Measurements from ENCODE around the gene EYA2. TPM values are rescaled to one million over a fixed set of nuclear protein-coding genes. Genes with fewer than 3 reads are reported as not detected.
"Not testable (repeated sequence)": the region's sequence is repeated elsewhere in the genome, so short reads cannot be mapped to it uniquely, and the experiment has no call there.

Gene EYA2
- polyA plus RNA-seq, 2 donors = 21.5 to 23.6 TPM

DNA sequence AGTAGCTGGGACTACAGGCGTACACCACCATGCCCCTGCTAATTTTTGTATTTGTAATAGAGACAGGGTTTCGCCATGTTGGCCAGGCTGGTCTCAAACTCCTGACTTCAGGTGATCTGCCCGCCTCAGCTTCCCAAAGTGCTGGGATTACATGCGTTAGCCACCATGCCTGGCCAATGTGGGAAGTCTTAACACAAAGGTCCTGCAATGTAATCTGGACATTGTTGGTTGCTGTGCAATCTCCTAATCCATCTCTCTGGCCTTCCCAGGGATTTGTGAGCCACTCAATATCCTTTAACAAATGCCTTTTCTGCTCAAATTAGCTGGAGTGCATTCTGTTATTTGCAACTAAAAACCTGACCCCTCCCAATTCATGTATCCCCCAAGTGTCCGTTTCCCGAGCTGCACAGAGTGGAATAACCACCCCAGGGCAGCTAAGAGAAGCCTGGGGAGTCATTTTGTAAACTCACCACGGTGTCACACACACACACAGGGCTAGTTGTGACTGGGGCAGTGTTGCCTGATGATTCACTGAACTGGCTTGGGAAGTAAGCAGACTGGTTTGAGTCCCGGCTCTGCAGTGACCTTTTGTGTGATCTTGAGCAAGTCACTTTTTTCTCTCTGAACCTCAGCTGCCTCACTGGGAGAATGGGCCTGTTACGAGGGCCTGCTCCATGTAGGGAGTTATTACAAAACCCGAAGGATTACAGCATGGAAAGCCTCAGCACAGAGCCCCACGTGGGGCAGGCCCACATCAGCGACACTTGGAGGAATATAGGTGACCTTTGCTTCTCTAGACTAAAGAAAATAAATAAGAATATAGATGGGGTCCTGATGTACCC is 309.6 kb downstream of the EYA2 start:
- no peak overlapping the region for H3K4me3 ChIP-seq (ENCODE audit: low read depth in 1 of 2, low read length in 2 of 2)
- H3K27ac ChIP-seq (ENCODE audit: low read depth in 2 of 2, low read length in 1 of 2) = peak overlapping the region; percentile 57 to 81
- peaks cover 0 to 2% of the 10 kb centered on the region in 2 donors for H3K36me3 ChIP-seq (ENCODE audit: control insufficient read depth in 2 of 2, insufficient read depth in 2 of 2, low read length in 1 of 2)
- H3K27me3 ChIP-seq (ENCODE audit: control insufficient read depth in 1 of 2, insufficient read depth in 2 of 2, low read length in 2 of 2) = no peaks in the 10 kb centered on the region
- H3K9me3 ChIP-seq (ENCODE audit: control insufficient read depth in 2 of 2, insufficient read depth in 1 of 2, low read depth in 1 of 2, low read length in 1 of 2) = no peaks in the 10 kb centered on the region
- WGBS, 2 donors = 68 to 77% methylated on average over 12 of the region's 12 CpGs
- peaks cover 0 to 11% of the 10 kb centered on the region in 2 donors for H3K4me1 ChIP-seq (ENCODE audit: control insufficient read depth in 2 of 2, insufficient read depth in 2 of 2, low read length in 1 of 2)

DNA sequence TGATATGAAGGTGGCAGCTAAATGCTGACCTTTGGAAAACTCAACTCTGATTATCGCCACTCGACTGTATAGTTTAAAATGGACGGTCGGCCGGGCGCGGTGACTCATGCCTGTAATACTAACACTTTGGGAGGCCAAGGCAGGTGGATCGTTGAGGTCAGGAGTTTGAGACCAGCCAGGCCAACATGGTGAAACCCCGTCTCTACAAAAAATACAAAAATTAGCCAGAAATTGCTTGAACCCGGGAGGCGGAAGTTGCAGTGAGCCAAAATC is 310.1 kb downstream of the EYA2 start:
- 92 to 94% methylated on average over 11 of the region's 11 CpGs for WGBS, 2 donors
- H3K36me3 ChIP-seq (ENCODE audit: control insufficient read depth in 2 of 2, insufficient read depth in 2 of 2, low read length in 1 of 2); H3K27me3 ChIP-seq (ENCODE audit: control insufficient read depth in 1 of 2, insufficient read depth in 2 of 2, low read length in 2 of 2); H3K4me3 ChIP-seq (ENCODE audit: low read depth in 1 of 2, low read length in 2 of 2); H3K9me3 ChIP-seq (ENCODE audit: control insufficient read depth in 2 of 2, insufficient read depth in 1 of 2, low read depth in 1 of 2, low read length in 1 of 2): not testable (repeated sequence)
- Histone ChIP-seq H3K4me1 (ENCODE audit: control insufficient read depth in 2 of 2, insufficient read depth in 2 of 2, low read length in 1 of 2) (peaks cover 0 to 11% of the 10 kb centered on the region in 2 donors), H3K27ac (ENCODE audit: low read depth in 2 of 2, low read length in 1 of 2) (peak overlapping the region; percentile 57 to 81)

DNA sequence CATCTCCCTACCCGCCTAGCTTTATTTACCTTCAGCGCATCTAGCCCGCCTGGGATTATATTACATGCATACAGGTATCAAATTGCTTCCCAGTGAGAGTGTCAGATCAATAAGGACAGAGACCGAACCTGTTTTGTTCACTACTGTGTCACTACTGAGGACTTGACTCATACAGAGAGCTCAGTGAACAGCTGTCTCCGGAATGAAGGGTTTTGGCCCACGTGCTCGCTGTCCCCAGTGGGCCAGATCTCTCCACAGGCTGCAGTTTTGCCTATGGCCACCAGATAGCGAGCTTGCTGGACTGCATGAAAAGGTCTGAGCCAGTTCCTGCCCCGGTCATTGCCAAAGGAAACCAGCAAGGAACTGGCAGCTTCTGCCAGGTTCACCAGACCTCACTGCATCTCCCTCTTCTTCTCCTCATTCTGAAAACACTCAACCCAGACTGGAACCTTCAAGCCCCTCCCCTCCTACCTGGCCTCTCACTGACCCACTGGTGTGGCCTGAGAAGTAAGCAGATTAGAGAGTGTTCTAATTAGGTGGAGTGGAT is 311.0 kb downstream of the EYA2 start:
- Histone ChIP-seq H3K27me3 (ENCODE audit: control insufficient read depth in 1 of 2, insufficient read depth in 2 of 2, low read length in 2 of 2) (no peaks in the 10 kb centered on the region), H3K36me3 (ENCODE audit: control insufficient read depth in 2 of 2, insufficient read depth in 2 of 2, low read length in 1 of 2) (peaks cover 3 to 10% of the 10 kb centered on the region in 2 donors), H3K9me3 (ENCODE audit: control insufficient read depth in 2 of 2, insufficient read depth in 1 of 2, low read depth in 1 of 2, low read length in 1 of 2) (no peaks in the 10 kb centered on the region), H3K4me1 (ENCODE audit: control insufficient read depth in 2 of 2, insufficient read depth in 2 of 2, low read length in 1 of 2) (peaks cover 0 to 11% of the 10 kb centered on the region in 2 donors), H3K4me3 (ENCODE audit: low read depth in 1 of 2, low read length in 2 of 2) (no peak overlapping the region), H3K27ac (ENCODE audit: low read depth in 2 of 2, low read length in 1 of 2) (peak overlapping the region; percentile 29 to 81)
- WGBS, 2 donors = 44 to 47% methylated on average over 9 of the region's 9 CpGs

DNA sequence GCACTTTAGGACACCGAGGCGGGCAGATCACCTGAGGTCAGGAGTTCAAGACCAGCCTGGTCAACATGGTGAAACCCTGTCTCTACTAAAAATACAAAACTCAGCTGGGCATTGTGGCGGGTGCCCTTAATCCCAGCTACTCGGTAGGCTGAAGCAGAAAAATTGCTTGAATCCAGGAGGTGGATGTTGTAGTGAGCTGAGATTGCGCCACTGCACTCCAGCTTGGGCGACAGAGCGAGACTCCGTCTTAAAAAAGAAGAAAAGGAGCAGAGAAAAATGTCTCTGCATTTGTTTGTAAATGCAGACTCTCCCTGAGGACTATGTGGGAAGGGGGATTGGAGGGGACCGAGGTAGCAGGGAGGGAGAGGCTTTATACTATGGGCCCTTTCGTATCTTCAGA is 311.9 kb downstream of the EYA2 start:
- not testable (repeated sequence) for H3K4me3 ChIP-seq (ENCODE audit: low read depth in 1 of 2, low read length in 2 of 2); H3K9me3 ChIP-seq (ENCODE audit: control insufficient read depth in 2 of 2, insufficient read depth in 1 of 2, low read depth in 1 of 2, low read length in 1 of 2); H3K27me3 ChIP-seq (ENCODE audit: control insufficient read depth in 1 of 2, insufficient read depth in 2 of 2, low read length in 2 of 2); H3K27ac ChIP-seq (ENCODE audit: low read depth in 2 of 2, low read length in 1 of 2)
- H3K36me3 ChIP-seq (ENCODE audit: control insufficient read depth in 2 of 2, insufficient read depth in 2 of 2, low read length in 1 of 2) = peaks cover 5 to 18% of the 10 kb centered on the region in 2 donors
- H3K4me1 ChIP-seq (ENCODE audit: control insufficient read depth in 2 of 2, insufficient read depth in 2 of 2, low read length in 1 of 2) = peaks cover 0 to 11% of the 10 kb centered on the region in 2 donors
- WGBS, 2 donors = 85 to 90% methylated on average over 10 of the region's 10 CpGs

DNA sequence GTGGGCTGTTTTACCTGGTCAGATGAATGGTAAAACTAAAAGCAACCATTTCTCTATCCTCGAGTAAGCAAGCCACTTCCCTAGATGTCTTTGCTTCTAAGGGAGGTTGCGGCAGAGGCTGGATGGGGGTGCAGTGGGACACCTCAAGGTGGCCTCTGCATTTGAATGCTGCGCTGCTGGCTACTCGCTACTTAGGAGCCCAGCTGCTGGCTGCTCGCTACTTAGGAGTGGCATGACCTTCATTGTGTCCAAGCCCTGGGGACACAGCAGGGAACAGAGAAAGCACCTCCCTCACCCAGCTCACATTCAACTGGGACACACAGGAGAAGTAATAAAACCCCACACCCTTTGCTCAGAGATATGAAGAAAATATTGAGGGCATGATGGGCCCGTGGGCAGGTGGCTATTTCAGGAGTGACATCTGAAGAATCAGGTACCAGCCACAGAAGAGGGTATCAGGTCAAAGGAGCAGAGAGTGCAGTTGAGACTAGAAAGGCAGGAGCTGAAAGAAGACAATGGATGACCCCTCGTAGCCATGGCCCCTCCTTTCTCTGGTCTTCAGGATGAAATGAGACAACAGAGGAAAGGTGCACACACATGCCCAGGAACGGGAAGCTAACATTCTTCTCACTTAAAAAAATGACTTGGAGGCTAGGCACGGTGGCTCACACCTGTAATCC is 312.5 kb downstream of the EYA2 start:
- H3K4me3 ChIP-seq (ENCODE audit: low read depth in 1 of 2, low read length in 2 of 2) = no peak overlapping the region
- 83 to 86% methylated on average over 9 of the region's 9 CpGs for WGBS, 2 donors
- H3K9me3 ChIP-seq (ENCODE audit: control insufficient read depth in 2 of 2, insufficient read depth in 1 of 2, low read depth in 1 of 2, low read length in 1 of 2) = no peaks in the 10 kb centered on the region
- H3K27ac ChIP-seq (ENCODE audit: low read depth in 2 of 2, low read length in 1 of 2) = no peak overlapping the region
- no peaks in the 10 kb centered on the region for H3K27me3 ChIP-seq (ENCODE audit: control insufficient read depth in 1 of 2, insufficient read depth in 2 of 2, low read length in 2 of 2)
- H3K36me3 ChIP-seq (ENCODE audit: control insufficient read depth in 2 of 2, insufficient read depth in 2 of 2, low read length in 1 of 2) = peaks cover 8 to 24% of the 10 kb centered on the region in 2 donors
- peaks cover 0 to 9% of the 10 kb centered on the region in 2 donors for H3K4me1 ChIP-seq (ENCODE audit: control insufficient read depth in 2 of 2, insufficient read depth in 2 of 2, low read length in 1 of 2)

DNA sequence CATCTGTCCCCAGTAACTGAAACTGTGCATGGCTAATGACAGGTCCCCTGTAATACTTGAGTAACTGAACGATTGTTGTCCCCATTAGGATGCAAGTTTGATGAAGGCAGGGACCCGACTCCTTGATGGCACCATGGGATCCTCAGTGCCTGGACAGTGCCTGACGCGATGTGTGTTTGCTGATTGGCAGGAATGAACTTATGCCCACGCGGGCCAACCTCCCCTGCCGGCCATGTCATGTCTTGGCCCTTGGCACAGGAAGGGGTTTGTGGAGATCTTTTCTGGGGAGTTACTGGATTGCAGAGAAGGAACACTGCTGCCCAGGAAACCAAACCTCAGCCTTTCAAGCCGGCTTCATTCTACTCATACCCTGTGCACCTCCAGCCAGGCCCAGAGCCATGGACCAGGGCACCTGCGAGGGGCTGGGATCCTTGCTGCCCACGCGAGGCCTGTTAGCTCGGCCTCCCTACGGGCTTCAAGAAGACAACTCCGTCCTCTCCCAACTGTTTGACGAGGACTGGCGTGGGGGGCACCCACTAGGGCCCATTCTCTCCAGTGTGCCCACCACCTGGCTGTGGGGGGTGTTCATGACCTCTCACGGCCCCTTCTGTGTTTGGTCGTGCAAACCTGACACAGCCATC is 314.0 kb downstream of the EYA2 start:
- WGBS, 2 donors = 94% methylated on average over 18 of the region's 18 CpGs

DNA sequence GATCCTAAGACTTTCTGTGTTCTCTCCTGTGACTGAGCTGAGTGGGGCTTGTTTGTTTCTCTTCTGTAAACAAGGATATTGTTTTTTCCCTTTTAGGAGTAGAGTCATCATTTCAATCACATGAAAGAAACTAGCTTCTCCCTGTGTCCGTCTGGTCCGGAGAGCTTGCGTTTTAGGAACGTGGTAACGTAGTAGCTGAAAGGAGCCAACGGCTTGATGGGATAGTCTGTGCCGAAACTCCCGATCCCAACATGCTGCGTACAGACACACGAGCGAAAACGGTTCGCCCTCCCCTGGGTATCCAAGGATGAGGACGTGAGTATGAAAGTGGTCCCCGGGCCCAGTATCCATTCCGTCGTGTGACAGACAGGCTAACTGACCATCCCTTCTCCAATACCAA is 315.3 kb downstream of the EYA2 start:
- Histone ChIP-seq H3K9me3 (ENCODE audit: control insufficient read depth in 2 of 2, insufficient read depth in 1 of 2, low read depth in 1 of 2, low read length in 1 of 2) (no peaks in the 10 kb centered on the region), H3K4me1 (ENCODE audit: control insufficient read depth in 2 of 2, insufficient read depth in 2 of 2, low read length in 1 of 2) (peaks cover 0 to 3% of the 10 kb centered on the region in 2 donors), H3K4me3 (ENCODE audit: low read depth in 1 of 2, low read length in 2 of 2) (no peak overlapping the region), H3K36me3 (ENCODE audit: control insufficient read depth in 2 of 2, insufficient read depth in 2 of 2, low read length in 1 of 2) (peaks cover 17 to 39% of the 10 kb centered on the region in 2 donors), H3K27me3 (ENCODE audit: control insufficient read depth in 1 of 2, insufficient read depth in 2 of 2, low read length in 2 of 2) (no peaks in the 10 kb centered on the region), H3K27ac (ENCODE audit: low read depth in 2 of 2, low read length in 1 of 2) (no peak overlapping the region)
- WGBS, 2 donors = 94% methylated on average over 17 of the region's 17 CpGs

More for the DNA sequence above, 314.0 kb downstream of the EYA2 start:
- Histone ChIP-seq H3K9me3 (ENCODE audit: control insufficient read depth in 2 of 2, insufficient read depth in 1 of 2, low read depth in 1 of 2, low read length in 1 of 2) (no peaks in the 10 kb centered on the region), H3K36me3 (ENCODE audit: control insufficient read depth in 2 of 2, insufficient read depth in 2 of 2, low read length in 1 of 2) (peaks cover 12 to 36% of the 10 kb centered on the region in 2 donors), H3K4me1 (ENCODE audit: control insufficient read depth in 2 of 2, insufficient read depth in 2 of 2, low read length in 1 of 2) (peaks cover 2 to 3% of the 10 kb centered on the region in 2 donors), H3K4me3 (ENCODE audit: low read depth in 1 of 2, low read length in 2 of 2) (no peak overlapping the region), H3K27ac (ENCODE audit: low read depth in 2 of 2, low read length in 1 of 2) (no peak overlapping the region), H3K27me3 (ENCODE audit: control insufficient read depth in 1 of 2, insufficient read depth in 2 of 2, low read length in 2 of 2) (no peaks in the 10 kb centered on the region)

DNA sequence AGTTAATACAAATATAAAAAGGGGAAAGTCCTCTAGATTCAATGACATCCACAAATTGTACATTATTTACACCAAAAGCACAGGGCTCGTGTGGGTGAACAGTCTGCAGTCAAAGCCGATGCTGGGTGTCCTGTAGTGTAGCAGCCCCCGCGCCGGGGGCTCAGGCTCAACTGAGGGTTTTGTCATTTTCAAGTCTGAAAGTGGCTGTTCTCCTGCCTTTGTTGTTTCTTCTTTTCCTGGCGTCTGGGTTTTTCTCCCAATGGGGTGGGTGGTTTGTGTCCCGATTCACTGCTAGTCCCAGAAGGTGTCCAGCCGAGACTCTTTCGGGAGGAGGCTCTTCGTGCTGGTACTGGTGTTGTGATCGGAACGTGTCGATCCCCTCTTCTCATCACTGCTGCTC is 315.8 kb downstream of the EYA2 start:
- Histone ChIP-seq H3K4me1 (ENCODE audit: control insufficient read depth in 2 of 2, insufficient read depth in 2 of 2, low read length in 1 of 2) (peaks cover 0 to 3% of the 10 kb centered on the region in 2 donors), H3K4me3 (ENCODE audit: low read depth in 1 of 2, low read length in 2 of 2) (no peak overlapping the region), H3K9me3 (ENCODE audit: control insufficient read depth in 2 of 2, insufficient read depth in 1 of 2, low read depth in 1 of 2, low read length in 1 of 2) (no peaks in the 10 kb centered on the region), H3K36me3 (ENCODE audit: control insufficient read depth in 2 of 2, insufficient read depth in 2 of 2, low read length in 1 of 2) (peaks cover 17 to 39% of the 10 kb centered on the region in 2 donors), H3K27me3 (ENCODE audit: control insufficient read depth in 1 of 2, insufficient read depth in 2 of 2, low read length in 2 of 2) (no peaks in the 10 kb centered on the region), H3K27ac (ENCODE audit: low read depth in 2 of 2, low read length in 1 of 2) (no peak overlapping the region)
- WGBS, 2 donors = 96 to 97% methylated on average over 13 of the region's 13 CpGs

DNA sequence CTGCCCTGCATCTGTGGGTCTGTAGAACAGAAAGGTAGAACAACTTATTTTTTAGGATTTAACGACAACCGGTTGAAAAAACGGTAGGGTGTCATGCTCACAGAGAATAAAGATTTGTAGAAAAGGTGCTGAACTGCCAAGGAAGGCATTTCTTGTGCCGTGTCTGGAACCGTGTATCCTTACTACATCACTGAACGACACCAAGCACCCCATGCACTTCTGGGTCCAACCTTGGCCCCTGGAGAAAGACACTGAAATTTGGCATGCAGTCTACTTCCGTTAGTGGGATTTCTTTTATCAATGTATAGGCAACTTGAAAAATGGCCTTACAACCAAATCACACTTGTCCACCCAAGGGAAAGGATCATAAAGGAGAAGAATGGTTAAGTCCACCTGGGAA is 316.4 kb downstream of the EYA2 start:
- Histone ChIP-seq H3K27ac (ENCODE audit: low read depth in 2 of 2, low read length in 1 of 2) (no peak overlapping the region), H3K4me1 (ENCODE audit: control insufficient read depth in 2 of 2, insufficient read depth in 2 of 2, low read length in 1 of 2) (peaks cover 0 to 3% of the 10 kb centered on the region in 2 donors), H3K4me3 (ENCODE audit: low read depth in 1 of 2, low read length in 2 of 2) (no peak overlapping the region), H3K36me3 (ENCODE audit: control insufficient read depth in 2 of 2, insufficient read depth in 2 of 2, low read length in 1 of 2) (peaks cover 17 to 39% of the 10 kb centered on the region in 2 donors), H3K9me3 (ENCODE audit: control insufficient read depth in 2 of 2, insufficient read depth in 1 of 2, low read depth in 1 of 2, low read length in 1 of 2) (no peaks in the 10 kb centered on the region), H3K27me3 (ENCODE audit: control insufficient read depth in 1 of 2, insufficient read depth in 2 of 2, low read length in 2 of 2) (no peaks in the 10 kb centered on the region)
- WGBS, 2 donors = 93 to 94% methylated on average over 7 of the region's 7 CpGs

Measured in esophagus (tissue), 2 donors.